K562 (cell line): ENCODE measurements around the gene LILRA6. TPM values are rescaled to one million over a fixed set of nuclear protein-coding genes. Genes with fewer than 3 reads are reported as not detected.

ENCODE experiments used
- BRCA1 ChIP-seq, 2 experiments: fragments of 450-650 bp in 1 of 2; sonication (generic) in 1 of 2; formaldehyde crosslinking in 1 of 2; IDR thresholded peaks; 2 replicates each; pipeline versions ENCODE4 v1.5.0 to v1.6.1; 2017 to 2020; ENCODE audit warnings: mild to moderate bottlenecking in 1 of 2, missing genetic modification reagents in 1 of 2
- C11orf30 ChIP-seq: fragments of 450-650 bp; IDR thresholded peaks from 2 replicates; pipeline ENCODE4 v1.6.1; 2016; ENCODE audit warnings: low read depth, mild to moderate bottlenecking
- HDAC2 ChIP-seq: fragments of 450-650 bp; IDR thresholded peaks from 2 replicates; pipeline ENCODE4 v1.6.1; 2016; ENCODE audit warnings: mild to moderate bottlenecking
- KDM4B ChIP-seq, 2 experiments: fragments of 450-650 bp in 1 of 2; sonication (generic) in 1 of 2; IDR thresholded peaks; 2 replicates each; pipeline ENCODE4 v1.6.1; 2016 to 2017; ENCODE audit warnings: borderline replicate concordance in 2 of 2, antibody characterized with exemption in 1 of 2, low read depth in 1 of 2, mild to moderate bottlenecking in 1 of 2
- MCM5 ChIP-seq: fragments of 450-650 bp; IDR thresholded peaks from 2 replicates; pipeline ENCODE4 v1.6.1; 2016; ENCODE audit warnings: low read depth
- MTA1 ChIP-seq: fragments of 450-650 bp; IDR thresholded peaks from 2 replicates; pipeline ENCODE4 v1.6.1; 2017; ENCODE audit warnings: borderline replicate concordance
- MTA3 ChIP-seq: fragments of 450-650 bp; formaldehyde crosslinking; IDR thresholded peaks from 2 replicates; pipeline ENCODE4 v1.6.1; 2017; ENCODE audit warnings: mild to moderate bottlenecking, borderline replicate concordance
- NCOA4 ChIP-seq: fragments of 450-650 bp; IDR thresholded peaks from 2 replicates; pipeline ENCODE4 v1.6.1; 2018; ENCODE audit warnings: mild to moderate bottlenecking; ENCODE audit not compliant: partially characterized antibody
- POLR2H ChIP-seq: IDR thresholded peaks from 2 replicates; pipeline ENCODE4 v1.6.1; 2016; ENCODE audit warnings: missing genetic modification characterization, low read depth, mild to moderate bottlenecking, control low read depth, missing compliant biosample characterization, moderate library complexity
- SREBF1 ChIP-seq: fragments of 150-350 bp; IDR thresholded peaks from 2 replicates; pipeline ENCODE4 v1.6.1; 2014; ENCODE audit warnings: antibody characterized with exemption, low read depth, low read length, borderline replicate concordance
- TBP ChIP-seq: optimal IDR thresholded peaks from 2 replicates; pipeline ENCODE3; 2011; ENCODE audit warnings: low read depth, low read length, improper control_type of control experiment
- ZC3H4 ChIP-seq: sonication (generic); formaldehyde crosslinking; IDR thresholded peaks from 2 replicates; pipeline ENCODE4 v1.9.0; 2021; ENCODE audit warnings: missing genetic modification reagents, borderline replicate concordance
- ZNF347 ChIP-seq: fragments of 450-650 bp; formaldehyde crosslinking; IDR thresholded peaks from 2 replicates; pipeline ENCODE4 v1.4.0; 2020; ENCODE audit warnings: low read depth, mild to moderate bottlenecking, moderate library complexity
- polyA plus RNA-seq, 8 experiments: library from polyadenylated mRNA; depleted of rRNA in 4 of 8; stranded (reverse) in 5 of 8; unstranded in 3 of 8; fragments of >200 nt; fragmentation: Nextera tagmentation in 2 of 8; fragmentation: Illumina TruSeq in 1 of 8; extraction: Ambion mirVana in 2 of 8; extraction: Trizol in 1 of 8; gene quantifications; 2 replicates each; pipeline versions ENCODE4 v1.2.1 to v1.2.3, GENCODE V29; 2011 to 2014; ENCODE audit warnings: inconsistent platforms in 1 of 8, missing spikeins in 1 of 8
- total RNA-seq, 7 experiments: library from RNA; depleted of rRNA in 6 of 7; stranded (reverse); fragments of >200 nt in 6 of 7; fragmentation: Illumina TruSeq in 2 of 7; extraction: Trizol in 2 of 7; gene quantifications; 2 replicates each; pipeline versions ENCODE4 v1.2.1 to v1.2.3, GENCODE V29; 2011 to 2021; ENCODE audit warnings: low replicate concordance in 1 of 7
- TF ChIP-seq, protein P1 (sequence below): fragments of 250-450 bp; sonication (Bioruptor Pico); IDR thresholded peaks from 2 replicates; pipeline ENCODE4 v1.5.0; 2021; ENCODE audit warnings: mild to moderate bottlenecking, moderate library complexity
- TF ChIP-seq, protein P2 (sequence below): fragments of 450-650 bp; IDR thresholded peaks from 2 replicates; pipeline ENCODE4 v1.6.1; 2017; ENCODE audit warnings: antibody characterized with exemption
- TF ChIP-seq, protein P3 (sequence below): fragments of 250-450 bp; sonication (Bioruptor Pico); IDR thresholded peaks from 2 replicates; pipeline ENCODE4 v1.8.0; 2021; ENCODE audit warnings: borderline replicate concordance, mild to moderate bottlenecking, moderate library complexity; ENCODE audit not compliant: poor library complexity, severe bottlenecking
- TF ChIP-seq, protein P4 (sequence below): fragments of 250-450 bp; sonication (Bioruptor Pico); IDR thresholded peaks from 2 replicates; pipeline ENCODE4 v1.4.0; 2020
- TF ChIP-seq, protein P5 (sequence below): fragments of 450-650 bp; formaldehyde crosslinking; IDR thresholded peaks from 2 replicates; pipeline ENCODE4 v1.4.0; 2022; ENCODE audit warnings: missing genetic modification characterization

LILRA6 gene
- total and polyA plus RNA-seq, 9 of the 15 experiments (the other 6 are each of a cell fraction or from before 2014, with no cell fraction given) = 0.03 TPM; not detected in 8

DNA sequence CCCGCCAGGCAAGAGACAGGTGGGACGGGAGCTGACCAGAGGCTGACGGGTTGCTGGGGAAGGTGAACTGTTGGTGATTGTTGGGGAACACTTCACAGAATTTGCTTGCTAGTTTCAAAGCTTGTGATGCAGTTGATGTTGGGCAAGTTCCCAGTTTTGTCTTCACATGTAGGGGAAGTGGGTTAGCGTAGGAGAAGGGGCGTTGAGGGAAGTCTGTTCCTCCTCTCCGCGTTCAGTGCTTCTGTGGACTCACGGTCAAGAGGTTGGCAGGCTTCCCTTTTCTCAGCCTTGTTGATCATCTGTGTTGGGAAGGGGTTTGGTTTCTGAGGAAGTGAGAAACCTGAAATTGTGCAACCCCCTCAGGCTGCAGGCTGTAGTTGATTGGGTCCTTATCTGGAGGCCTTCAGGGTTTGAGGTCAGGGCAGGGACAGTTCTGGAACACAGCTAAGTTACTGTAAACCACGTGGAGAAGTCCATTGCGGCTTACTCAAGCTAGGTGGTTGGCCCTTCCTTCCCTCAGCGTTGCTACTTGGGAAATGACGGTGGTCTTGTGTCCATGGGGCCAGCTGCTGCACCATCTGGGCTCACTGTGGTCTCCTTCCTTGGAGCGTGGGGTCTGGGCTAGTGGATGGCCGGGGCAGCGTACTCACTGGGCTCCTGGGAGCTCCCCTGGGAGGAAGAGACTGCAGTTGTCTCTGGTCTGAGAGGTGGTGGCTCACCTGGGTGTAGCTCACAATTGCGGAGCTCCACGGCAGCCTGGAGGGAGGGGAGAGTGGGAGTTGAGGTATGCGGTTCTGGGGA, 34.4 kb downstream of the LILRA6 start (continued):
- TF ChIP-seq HDAC2 = peak; percentile 97
- TF ChIP-seq BRCA1 (IDR thresholded peaks at IDR 0.05) = no peak
- TF ChIP-seq BRCA1 (CRISPR knock-in tag; IDR thresholded peaks at IDR 0.05) = 0 out of 2 replicates have a peak, but pooled peaks have one; percentile 94
- TF ChIP-seq NCOA4 = no peak
- TF ChIP-seq KDM4B (IDR thresholded peaks at IDR 0.05; ENCODE audit: borderline replicate concordance in 2 of 2, low read depth in 1 of 2) = peak in 1 of 2 experiments; percentile 43; a peak in 1 of 4 replicates
- TF ChIP-seq ZC3H4 (CRISPR knock-in tag) = peak; percentile 62; the same call in 1 of the 2 replicates
- TF ChIP-seq, protein P1, sequence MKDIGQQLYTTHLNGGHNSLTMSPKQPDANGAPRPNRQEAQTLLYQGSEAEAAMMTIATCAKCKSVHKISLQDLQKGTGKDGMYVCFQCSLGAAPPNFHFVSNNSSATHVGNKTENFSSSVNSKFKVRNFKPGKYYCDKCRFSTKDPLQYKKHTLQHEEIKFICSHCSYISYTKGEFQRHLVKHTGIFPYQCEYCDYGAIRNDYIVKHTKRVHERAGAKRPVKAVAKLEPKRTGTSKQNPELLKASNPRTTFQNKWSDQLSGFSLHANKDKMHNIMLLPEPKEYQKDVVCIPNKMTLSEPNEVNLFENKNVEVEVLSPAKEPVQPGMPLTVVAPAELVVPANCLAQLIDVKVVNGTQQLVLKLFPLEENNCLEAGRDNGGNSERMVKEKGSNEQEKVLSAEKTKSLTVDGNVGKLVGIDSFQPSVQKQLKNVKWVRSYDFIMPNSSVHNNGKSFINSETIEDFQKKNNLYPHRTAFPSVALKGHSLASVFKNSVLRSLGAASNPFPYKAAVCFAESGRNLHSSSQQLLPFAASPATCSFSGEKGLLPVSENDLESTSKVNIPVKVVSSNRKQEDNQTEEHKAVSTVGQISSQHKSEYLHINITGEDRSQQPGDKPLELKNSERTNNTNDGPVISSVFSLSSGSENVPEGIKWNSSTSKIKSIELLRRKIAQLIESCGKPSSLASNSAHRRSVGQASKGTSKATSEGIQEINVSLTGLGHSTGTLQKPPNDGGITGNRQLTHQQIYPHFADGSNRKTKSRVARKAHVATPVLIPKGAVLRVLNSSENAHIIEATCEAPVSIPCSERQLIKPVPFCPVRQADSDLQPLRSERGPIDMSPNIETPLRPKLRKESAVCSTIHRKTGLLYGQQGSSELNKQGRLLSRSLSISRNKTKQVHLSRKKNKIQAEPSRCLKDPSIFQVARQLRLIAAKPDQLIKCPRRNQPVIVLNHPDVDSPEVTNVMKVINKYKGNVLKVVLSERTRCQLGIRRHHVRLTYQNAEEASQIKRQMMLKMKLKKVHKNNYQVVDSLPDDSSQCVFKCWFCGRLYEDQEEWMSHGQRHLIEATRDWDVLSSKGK = no peak
- TF ChIP-seq MCM5 = no peak
- no peak for TF ChIP-seq TBP
- TF ChIP-seq, protein P2, sequence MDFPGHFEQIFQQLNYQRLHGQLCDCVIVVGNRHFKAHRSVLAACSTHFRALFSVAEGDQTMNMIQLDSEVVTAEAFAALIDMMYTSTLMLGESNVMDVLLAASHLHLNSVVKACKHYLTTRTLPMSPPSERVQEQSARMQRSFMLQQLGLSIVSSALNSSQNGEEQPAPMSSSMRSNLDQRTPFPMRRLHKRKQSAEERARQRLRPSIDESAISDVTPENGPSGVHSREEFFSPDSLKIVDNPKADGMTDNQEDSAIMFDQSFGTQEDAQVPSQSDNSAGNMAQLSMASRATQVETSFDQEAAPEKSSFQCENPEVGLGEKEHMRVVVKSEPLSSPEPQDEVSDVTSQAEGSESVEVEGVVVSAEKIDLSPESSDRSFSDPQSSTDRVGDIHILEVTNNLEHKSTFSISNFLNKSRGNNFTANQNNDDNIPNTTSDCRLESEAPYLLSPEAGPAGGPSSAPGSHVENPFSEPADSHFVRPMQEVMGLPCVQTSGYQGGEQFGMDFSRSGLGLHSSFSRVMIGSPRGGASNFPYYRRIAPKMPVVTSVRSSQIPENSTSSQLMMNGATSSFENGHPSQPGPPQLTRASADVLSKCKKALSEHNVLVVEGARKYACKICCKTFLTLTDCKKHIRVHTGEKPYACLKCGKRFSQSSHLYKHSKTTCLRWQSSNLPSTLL = no peak; the same call in 1 of the 2 replicates
- TF ChIP-seq ZNF347 (CRISPR knock-in tag) = peak; percentile 85
- TF ChIP-seq, protein P3, sequence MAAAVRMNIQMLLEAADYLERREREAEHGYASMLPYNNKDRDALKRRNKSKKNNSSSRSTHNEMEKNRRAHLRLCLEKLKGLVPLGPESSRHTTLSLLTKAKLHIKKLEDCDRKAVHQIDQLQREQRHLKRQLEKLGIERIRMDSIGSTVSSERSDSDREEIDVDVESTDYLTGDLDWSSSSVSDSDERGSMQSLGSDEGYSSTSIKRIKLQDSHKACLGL (CRISPR knock-in tag) = peak; percentile 23
- TF ChIP-seq, protein P4, sequence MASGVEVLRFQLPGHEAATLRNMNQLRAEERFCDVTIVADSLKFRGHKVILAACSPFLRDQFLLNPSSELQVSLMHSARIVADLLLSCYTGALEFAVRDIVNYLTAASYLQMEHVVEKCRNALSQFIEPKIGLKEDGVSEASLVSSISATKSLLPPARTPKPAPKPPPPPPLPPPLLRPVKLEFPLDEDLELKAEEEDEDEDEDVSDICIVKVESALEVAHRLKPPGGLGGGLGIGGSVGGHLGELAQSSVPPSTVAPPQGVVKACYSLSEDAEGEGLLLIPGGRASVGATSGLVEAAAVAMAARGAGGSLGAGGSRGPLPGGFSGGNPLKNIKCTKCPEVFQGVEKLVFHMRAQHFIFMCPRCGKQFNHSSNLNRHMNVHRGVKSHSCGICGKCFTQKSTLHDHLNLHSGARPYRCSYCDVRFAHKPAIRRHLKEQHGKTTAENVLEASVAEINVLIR (CRISPR knock-in tag) = no peak
- TF ChIP-seq, protein P5, sequence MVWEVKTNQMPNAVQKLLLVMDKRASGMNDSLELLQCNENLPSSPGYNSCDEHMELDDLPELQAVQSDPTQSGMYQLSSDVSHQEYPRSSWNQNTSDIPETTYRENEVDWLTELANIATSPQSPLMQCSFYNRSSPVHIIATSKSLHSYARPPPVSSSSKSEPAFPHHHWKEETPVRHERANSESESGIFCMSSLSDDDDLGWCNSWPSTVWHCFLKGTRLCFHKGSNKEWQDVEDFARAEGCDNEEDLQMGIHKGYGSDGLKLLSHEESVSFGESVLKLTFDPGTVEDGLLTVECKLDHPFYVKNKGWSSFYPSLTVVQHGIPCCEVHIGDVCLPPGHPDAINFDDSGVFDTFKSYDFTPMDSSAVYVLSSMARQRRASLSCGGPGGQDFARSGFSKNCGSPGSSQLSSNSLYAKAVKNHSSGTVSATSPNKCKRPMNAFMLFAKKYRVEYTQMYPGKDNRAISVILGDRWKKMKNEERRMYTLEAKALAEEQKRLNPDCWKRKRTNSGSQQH (CRISPR knock-in tag) = peak; percentile 95
- no peak for TF ChIP-seq C11orf30
- peak; percentile 87; the same call in 1 of the 2 replicates for TF ChIP-seq MTA3
- TF ChIP-seq POLR2H (tag) = peak; percentile 32; the same call in 1 of the 2 replicates
- no peak; the same call in 1 of the 2 replicates for TF ChIP-seq SREBF1
- peak; percentile 81; the same call in 1 of the 2 replicates for TF ChIP-seq MTA1
